Activated CD4-positive, alpha-beta T cell treated with anti-CD3 and anti-CD28 coated beads, Interleukin-2, amount 50 U/mL, for 48 hours (primary cell): ENCODE measurements around the gene HRK.

Experiments used
- DNase-seq, 2 experiments: peaks; one replicate each; pipeline ENCODE4 v3.0.0-alpha.2; 2020

The HRK gene

GRCh38 chr12:116864371-116865160 lies 16.7 kb downstream of the HRK start:
- no peak for DNase-seq

- peak; percentile 11 to 23 for DNase-seq
These were observed 17.9 kb downstream of the HRK start for GRCh38 chr12:116863275-116863767.

DNA sequence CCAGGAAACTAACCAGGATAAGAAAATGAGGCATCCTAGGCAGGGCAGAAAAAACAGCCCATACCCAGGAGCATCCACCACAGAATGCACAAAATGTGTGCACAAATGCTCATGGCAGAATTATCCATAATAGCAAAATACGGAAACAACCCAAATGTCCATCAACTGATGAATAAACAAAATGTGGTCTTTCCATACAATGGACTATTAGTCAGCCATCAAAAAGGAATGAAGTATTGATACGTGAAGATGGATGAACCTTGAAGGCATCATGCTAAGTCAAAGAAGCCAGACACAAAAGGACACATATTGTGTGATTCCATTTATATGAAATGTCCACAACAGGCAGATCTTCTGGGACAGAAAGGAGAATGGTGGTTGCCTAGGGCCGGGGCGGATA lies 19.1 kb downstream of the HRK start:
- DNase-seq = no peak

- peak; percentile 14 to 24 for DNase-seq
These were observed 19.9 kb downstream of the HRK start for GRCh38 chr12:116861320-116861719.

DNA sequence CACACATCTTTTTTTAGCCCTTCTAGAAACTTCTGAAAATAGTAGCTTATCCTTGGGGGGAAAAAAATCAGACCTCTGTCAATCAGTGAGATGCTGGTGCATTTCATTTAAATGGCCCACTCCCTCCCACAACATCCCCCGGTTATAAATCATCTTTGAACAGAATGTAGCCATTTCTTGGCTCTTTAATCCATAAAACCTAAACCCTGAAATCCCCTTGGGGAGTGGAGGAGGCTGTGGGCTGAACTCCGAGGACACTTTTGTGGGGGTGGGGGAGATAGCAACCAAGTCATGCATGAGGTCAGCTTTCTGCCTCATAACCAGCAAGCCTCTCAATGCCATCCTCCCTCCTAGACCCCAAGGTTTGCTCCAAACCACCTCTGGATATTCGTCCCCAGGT lies 21.0 kb downstream of the HRK start:
- no peak for DNase-seq

- no peak for DNase-seq
These were observed 22.2 kb downstream of the HRK start for GRCh38 chr12:116859079-116859478.

DNA sequence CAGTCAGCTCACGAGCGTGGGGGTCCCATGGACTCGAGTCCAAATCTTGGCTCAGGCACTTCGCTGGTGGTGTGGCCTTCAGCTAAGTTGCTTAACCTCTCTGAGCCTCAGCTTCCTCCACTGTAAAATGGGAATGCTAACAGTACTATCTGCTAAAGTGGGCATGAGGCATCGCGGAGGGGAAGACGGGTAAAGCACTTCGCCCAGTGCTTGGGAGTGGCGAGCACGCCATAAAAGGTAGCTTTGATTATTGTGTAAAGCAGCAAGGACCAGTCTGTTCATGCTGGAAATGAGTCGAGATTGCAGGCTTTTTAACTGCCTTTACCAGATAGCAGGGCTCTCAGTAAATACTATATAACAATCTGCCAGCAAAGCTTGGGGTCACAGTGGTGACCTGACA lies 24.5 kb downstream of the HRK start:
- DNase-seq = no peak

- no peak for DNase-seq
These were observed 25.3 kb downstream of the HRK start for GRCh38 chr12:116855744-116856470.

DNA sequence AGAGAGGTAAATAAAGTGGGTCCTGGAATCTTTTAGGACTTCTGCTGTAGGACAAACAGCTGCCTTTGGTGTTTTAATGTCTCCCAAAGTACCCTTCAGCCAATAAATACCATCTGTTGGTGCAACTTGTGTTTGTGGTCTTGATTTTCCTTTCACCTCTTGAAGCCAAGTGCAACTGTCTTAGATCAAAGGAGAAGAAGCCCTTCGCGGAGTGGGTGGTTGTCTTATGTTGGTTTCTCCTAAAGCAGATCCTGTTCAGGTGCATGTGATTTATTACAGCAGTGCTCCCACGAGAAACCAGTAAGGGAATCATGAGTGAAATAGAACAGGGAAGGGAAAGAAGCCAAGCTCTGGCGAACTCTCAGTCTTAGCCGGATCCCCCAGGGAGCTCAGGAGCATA lies 27.7 kb downstream of the HRK start:
- no peak for DNase-seq

- DNase-seq = no peak
These were observed 28.9 kb downstream of the HRK start for GRCh38 chr12:116852303-116852702.

- no peak for DNase-seq
These were observed 32.0 kb downstream of the HRK start for GRCh38 chr12:116849216-116849615.

DNA sequence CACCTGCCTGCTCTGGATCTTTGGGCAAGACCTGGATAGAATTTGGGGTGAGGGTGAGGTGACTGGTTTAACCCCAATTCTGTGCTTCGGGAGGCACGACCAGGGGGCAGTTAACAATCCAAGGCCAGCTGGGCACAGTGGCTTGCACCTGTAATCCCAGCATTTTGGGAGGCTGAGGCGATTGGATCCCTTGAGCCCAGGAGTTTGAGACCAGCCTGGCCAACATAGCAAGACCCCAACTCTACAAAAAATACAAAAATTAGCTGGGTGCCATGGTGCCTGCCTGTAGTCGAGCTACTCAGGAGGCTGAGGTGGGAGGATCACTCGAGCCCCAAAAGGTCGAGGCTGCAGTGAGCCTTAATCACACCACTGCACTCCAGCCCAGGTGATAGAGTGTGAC lies 38.2 kb downstream of the HRK start:
- no peak for DNase-seq

- no peak for DNase-seq
These were observed 41.9 kb downstream of the HRK start for GRCh38 chr12:116839287-116839830.

GRCh38 chr12:116838365-116838764 lies 42.9 kb downstream of the HRK start:
- no peak for DNase-seq

- DNase-seq = no peak
These were observed 44.1 kb downstream of the HRK start for GRCh38 chr12:116837097-116837496.

GRCh38 chr12:116835484-116835883 lies 45.8 kb downstream of the HRK start:
- DNase-seq = no peak

DNA sequence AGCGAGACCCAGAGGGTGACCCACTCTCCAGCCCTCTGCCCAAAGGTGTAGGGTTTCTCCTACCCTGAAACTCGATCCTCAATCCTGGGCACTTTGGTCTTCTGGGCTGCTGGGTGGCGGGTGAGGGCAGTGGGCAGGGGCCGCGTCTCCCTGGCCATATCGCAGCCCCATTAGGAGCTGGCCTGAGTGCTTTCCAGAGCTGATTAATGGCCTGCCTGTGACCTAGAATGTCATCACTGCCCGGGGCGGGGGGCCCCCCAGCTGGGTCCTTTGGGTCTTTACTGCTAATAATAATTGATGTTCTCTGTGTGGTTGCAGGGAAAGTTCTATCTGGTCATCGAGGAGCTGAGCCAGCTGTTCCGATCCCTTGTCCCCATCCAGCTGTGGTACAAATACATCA lies 47.8 kb downstream of the HRK start:
- DNase-seq = no peak

GRCh38 chr12:116832353-116832752 lies 48.9 kb downstream of the HRK start:
- DNase-seq = no peak

DNA sequence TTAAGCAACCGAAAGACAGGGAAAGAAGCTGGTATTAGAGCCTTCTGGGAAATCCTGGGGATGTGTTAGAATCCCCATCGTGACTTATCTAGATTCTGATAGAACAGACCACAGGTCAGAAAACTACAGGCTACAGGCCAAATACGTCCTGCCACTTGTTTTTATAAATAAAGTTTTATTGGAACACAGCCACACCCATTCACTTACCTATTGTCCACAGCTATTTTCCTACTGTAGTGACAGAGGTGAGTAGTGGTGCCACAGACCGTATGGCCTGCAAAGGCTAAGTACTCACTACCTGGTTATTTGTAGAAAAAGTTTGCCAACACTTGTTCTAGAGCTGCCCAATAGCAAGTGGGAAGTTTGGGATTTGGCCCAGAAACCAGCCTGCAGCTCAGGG lies 53.8 kb downstream of the HRK start:
- no peak for DNase-seq

DNA sequence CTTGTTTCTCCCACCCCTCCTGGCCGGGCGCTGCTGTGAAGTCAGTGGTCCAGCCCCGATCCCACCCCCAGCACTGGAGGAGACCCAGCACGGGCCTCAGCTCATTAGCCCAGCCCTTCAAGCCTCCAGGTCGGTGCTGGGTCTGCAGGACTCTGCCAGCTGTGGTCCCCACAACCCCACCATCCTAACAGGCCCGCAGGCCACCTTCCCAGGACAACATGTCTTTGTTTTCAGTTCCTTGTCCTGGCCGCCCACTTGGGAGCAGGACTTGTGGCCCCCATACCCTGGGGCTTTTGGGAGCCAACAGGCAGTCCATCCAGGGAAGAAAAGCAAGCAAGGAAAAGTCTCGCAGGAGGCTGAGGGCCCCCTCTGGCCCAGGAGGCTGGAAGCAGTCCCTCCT lies 60.0 kb downstream of the HRK start:
- DNase-seq = no peak

GRCh38 chr12:116820064-116820656 lies 61.1 kb downstream of the HRK start:
- DNase-seq = no peak

DNA sequence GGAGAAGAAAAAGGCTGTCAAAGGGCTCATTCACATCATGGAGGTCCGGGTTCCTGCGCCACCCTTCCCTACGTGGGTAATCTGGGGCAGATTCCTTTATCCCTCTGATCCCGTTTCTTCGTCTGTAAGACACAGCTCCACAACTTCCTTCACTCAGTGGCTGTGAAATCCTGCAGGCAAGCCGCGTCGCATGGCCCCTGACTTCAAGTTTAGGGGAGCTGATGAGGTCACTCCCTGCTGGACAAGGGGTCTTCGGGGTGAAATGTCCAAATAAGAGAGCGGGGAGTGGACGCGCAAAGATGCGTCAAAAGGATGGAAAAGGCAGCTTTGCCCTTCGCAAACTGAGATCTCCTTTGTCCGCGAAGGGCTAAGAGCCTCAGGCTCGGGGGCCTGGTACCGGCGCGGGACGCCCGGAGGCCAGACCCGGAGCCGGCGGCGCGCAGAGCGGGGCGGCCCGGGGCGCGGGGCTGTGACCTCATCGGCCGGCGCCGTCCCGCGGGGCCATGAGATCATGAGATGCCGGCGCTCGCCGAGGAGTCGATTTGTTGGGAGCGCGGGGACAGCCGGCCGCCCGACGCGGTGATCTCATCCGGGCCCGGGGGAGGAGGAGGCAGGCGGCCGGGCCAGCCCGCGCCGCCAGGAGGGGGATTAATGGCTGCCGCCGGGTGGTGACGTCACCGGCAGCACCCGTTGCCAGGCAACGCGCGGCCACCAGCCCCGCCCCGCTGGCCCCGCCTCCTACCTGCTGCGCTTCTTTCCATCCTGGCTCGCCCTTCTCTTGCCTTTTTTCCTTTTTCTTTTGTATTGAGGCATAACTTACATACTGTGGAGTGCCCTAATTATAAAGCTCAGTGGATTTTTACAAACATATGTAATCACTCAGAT lies 62.1 kb downstream of the HRK start:
- DNase-seq = peak; percentile 87
